GM12801 (cell line): Measurements from ENCODE around the gene SLC2A8.

Experiments
- TF ChIP-seq, protein P1 (sequence below): IDR thresholded peaks from one replicate; pipeline ENCODE4 v1.5.1; 2011; ENCODE audit warnings: control low read depth; ENCODE audit not compliant: insufficient read length; ENCODE audit errors: extremely low read depth

SLC2A8 gene

GRCh38 chr9:127398275-127398647 is 1.3 kb downstream of the SLC2A8 start:
- TF ChIP-seq, protein P1, sequence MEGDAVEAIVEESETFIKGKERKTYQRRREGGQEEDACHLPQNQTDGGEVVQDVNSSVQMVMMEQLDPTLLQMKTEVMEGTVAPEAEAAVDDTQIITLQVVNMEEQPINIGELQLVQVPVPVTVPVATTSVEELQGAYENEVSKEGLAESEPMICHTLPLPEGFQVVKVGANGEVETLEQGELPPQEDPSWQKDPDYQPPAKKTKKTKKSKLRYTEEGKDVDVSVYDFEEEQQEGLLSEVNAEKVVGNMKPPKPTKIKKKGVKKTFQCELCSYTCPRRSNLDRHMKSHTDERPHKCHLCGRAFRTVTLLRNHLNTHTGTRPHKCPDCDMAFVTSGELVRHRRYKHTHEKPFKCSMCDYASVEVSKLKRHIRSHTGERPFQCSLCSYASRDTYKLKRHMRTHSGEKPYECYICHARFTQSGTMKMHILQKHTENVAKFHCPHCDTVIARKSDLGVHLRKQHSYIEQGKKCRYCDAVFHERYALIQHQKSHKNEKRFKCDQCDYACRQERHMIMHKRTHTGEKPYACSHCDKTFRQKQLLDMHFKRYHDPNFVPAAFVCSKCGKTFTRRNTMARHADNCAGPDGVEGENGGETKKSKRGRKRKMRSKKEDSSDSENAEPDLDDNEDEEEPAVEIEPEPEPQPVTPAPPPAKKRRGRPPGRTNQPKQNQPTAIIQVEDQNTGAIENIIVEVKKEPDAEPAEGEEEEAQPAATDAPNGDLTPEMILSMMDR = no peak

- TF ChIP-seq, protein P1 = no peak
Measured at GRCh38 chr9:127398715-127399400, 1.9 kb downstream of the SLC2A8 start.

- TF ChIP-seq, protein P1 = no peak
Measured at GRCh38 chr9:127399736-127400269, 2.8 kb downstream of the SLC2A8 start.

DNA sequence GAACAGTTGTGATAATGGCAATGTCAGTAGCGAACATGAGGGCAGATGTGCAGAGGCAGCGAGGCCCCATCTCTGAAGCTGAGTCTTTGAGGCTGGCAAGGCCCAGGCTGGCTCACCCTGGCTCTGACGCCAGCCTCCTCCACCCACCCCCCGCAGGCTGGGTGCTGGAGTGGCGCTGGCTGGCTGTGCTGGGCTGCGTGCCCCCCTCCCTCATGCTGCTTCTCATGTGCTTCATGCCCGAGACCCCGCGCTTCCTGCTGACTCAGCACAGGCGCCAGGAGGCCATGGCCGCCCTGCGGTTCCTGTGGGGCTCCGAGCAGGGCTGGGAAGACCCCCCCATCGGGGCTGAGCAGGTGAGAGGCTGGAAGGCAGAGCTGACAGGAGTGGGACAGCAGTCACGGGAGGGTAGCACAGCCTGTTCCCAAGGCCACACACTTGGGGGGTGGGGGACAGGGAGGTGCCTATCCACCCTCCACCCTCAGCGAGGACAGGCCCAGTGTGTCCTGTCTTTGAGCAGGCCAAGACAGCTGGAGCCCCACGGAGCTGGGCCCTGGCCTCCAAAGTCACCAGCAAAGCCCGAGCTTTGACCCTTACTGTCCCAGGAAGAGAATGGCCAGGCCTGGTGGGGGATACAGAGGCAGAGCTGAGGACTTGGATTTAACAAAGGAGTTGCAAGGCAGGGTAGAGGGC is 5.6 kb downstream of the SLC2A8 start:
- TF ChIP-seq, protein P1 = no peak

DNA sequence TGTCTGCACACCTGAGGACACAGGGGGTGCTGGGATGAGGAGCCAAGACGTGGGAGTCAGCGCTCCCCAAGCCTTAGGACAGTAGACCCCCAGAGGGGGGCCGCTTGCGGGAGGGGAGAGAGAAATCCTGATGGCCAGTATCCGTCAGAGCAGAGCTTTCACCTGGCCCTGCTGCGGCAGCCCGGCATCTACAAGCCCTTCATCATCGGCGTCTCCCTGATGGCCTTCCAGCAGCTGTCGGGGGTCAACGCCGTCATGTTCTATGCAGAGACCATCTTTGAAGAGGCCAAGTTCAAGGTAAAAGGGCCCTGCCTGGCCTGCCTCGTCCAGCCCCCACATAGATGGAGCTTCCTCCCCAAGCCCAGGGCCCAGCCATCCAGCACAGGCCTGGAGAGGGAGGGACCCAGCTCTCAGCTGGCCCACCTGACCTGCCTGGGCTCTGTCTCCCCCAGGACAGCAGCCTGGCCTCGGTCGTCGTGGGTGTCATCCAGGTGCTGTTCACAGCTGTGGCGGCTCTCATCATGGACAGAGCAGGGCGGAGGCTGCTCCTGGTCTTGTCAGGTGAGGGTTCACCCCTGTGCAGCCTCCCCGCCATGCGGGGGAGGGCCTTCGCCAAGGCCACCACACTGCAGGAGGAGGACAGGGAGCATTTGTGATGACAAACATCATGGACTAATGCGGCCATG is 6.7 kb downstream of the SLC2A8 start:
- TF ChIP-seq, protein P1 = no peak

DNA sequence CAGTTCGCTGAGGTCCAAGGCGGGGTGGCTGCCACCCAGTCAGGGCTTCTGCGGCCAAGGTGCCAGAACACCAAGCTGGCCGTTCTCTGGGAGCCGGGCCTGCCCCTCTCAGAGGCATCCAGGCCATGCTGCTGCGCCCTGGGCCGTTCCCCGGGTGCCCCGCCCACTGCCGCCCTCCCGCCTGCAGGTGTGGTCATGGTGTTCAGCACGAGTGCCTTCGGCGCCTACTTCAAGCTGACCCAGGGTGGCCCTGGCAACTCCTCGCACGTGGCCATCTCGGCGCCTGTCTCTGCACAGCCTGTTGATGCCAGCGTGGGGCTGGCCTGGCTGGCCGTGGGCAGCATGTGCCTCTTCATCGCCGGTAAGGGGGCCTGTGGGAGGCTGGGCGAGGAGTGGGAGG is 7.7 kb downstream of the SLC2A8 start:
- TF ChIP-seq, protein P1 = no peak

DNA sequence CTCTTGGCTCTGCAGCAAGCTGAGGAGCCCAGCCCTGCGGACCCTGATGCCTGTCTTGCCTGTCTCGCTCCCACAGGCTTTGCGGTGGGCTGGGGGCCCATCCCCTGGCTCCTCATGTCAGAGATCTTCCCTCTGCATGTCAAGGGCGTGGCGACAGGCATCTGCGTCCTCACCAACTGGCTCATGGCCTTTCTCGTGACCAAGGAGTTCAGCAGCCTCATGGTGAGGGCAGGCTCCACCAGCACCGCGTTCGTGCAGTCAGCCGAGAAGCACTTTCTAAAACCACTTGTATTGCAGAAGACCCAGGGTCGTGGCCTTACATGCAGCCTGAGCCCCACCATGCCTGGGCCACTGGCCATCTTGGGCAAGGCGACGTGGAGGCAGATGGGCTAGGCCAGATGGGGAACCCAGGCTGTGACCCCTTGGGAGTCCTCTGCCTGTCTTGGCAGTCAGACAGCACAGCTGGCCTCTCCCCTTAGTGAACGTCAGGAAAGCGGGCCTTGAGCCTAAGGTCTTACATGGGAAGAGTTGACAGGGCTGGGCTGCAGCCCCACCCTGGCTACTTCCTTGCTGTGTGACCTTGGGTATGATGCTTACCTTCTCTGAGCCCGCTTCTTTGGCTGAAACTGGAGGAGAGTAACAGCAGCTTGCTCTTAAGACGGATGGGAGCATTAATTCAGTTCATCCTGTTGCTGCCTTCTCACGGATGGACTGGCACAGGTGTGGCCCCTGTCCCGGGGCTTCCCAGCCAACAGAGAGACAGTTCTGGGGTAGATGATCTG is 8.6 kb downstream of the SLC2A8 start:
- TF ChIP-seq, protein P1 = no peak
